GM19467 (cell line): ENCODE measurements around the gene SH3BP4.

Source experiments
- ATAC-seq: cut with Tn5 transposase; IDR thresholded peaks from one replicate; pipeline ENCODE4 v1.9.1; 2021; ENCODE audit warnings: mild to moderate bottlenecking, moderate library complexity; ENCODE audit not compliant: unreplicated experiment

The SH3BP4 gene

DNA sequence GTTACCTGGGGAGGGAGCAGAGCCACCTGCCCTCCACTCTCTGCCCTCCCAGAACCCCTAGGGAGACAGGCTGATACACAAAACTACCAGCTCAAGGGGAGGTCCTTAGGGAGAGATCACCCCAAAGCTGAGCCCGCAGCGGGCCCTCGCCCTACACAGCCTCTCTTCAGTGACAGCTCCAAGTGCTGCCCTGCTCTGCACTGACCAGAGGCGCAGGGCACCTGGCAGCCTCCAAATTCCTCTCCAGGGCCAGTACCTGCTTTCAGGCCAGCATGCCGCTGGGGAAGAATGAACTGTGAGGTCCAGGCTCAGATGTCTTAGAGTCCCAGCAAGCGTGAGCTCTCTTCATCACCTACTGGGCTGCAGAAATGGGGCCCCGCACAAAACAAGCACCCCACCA lies 11.3 kb upstream of the SH3BP4 start:
- no peak for ATAC-seq

DNA sequence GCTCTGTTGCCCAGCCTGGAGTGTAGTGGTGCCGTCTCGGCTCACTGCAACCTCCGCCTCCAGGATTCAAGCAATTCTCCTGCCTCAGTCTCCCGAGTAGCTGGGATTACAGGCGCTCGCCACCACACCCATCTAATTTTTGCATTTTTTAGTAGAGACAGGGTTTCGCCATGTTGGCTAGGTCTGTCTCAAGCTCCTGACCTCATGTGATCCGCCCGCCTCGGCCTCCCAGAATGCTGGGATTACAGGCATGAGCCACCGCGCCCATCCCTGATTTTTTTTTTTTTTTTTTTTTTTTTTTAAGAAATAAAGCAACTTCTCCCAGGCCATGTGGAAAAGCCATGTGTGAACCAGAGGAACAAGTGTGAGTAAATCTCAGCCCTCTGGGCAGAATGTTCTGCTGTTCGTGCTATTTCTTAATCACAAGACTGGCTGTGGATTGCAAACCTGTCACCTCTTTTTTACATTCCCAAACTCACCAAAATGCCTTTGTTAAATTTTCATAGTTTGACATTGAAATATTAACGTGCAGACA lies 6.4 kb upstream of the SH3BP4 start:
- no peak for ATAC-seq

DNA sequence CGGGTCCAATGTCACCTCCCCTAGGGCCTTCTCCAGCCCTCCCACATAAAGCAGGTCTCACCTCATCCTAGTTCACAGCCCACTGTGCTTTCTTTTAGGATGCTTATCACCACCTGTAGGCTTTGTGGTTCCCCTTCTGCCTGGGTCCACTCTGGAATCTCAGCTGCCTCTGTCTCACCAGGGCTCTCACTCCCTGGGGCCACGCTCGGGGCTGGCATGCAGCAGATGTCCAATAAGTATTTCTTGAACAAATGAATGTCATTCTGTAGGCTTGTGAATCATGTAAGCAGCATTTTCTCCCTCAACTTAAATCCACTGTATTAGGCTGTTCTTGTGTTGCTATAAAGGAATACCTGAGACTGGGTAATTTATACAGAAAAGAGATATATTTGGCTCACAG lies 4.3 kb upstream of the SH3BP4 start:
- ATAC-seq, result no peak

DNA sequence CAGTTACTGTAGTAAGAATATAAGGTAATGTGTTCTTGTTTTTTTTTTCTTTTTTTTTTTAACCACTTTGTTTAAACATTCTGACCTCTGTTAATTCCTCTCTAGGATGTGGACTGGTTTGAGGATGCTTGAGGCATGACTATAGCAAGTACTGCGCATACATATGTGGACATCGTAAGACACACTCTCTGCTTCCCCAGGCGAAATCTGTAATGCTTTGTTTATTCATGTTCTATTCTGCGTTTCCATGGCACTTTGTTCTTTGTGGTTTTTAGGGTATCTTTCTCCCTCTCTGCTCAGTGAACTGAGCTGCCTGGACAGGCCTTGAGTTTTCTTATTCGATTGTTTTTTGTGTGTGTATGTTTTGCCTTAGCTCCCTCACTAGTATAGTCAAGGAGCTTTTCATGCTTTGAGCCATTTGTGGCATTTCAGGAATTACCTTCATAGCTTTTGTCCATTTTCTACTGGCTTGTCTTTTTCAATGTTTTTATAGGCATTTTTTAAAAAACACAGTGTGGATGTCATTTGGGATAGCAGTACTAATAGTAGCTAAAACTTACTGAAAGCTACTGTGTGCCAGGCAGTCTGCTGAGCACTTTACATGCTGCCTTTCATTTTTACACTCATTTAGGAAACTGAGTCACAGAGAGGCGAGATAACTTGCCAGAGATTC lies 1.9 kb upstream of the SH3BP4 start:
- no peak for ATAC-seq

DNA sequence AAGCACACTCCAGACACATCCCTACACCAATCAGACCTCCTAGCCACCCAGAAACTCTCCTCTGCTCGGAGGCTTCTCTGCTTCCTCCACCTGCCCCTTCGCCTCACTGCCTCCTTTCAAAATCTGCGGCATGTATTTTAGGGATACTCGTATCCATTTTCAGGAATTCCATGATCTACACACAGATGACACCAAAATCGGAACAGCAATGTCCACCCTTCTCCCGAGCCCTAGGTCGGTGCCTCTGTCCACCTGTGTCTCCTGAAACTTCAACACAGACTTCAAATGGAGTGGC lies 1.4 kb upstream of the SH3BP4 start:
- no peak for ATAC-seq

DNA sequence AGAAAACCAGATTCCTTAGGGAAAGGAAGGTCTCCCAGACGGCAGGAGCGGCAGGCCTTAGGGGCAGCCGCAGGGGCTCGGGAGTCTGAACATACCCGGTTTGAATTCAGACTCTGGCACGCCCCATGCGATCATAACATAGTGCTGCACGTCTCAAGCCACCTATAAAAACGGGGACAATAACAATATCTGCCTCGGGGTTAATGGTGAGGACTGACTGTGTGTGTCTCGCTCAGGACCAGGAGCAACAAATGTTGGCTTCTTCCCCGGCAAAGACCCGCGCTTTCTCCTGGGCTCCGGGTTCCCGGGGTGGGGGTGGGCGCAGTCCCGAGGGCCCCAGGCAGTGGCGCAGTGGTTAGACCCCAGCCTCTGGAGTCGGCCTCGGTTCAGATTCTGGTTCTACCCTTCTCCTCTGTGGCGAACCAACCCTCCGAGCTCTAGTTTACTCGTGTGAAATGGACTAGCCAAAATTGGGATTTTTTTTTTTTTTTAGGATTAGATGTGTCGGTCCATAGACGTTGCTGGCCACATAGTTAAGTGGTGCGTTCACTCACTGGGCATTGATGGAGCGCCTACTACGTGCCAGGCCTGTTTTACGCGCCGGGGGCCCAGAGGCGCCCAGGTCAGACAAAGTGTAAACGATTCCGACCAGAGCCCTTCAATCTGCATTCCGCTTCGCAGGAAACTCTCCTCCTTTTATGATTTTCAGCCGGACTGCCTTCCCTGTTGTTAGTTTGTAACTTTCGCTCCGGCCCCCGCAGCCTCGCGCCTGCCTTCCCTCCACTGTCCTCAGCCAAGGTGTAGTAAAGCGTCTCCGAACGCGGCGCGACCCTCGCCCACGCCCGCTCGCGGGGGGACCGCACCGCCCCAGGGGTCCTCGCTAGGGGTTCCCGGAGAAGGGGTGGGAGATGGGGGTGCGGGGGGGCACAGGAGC lies 820 bp upstream of the SH3BP4 start:
- no peak for ATAC-seq

DNA sequence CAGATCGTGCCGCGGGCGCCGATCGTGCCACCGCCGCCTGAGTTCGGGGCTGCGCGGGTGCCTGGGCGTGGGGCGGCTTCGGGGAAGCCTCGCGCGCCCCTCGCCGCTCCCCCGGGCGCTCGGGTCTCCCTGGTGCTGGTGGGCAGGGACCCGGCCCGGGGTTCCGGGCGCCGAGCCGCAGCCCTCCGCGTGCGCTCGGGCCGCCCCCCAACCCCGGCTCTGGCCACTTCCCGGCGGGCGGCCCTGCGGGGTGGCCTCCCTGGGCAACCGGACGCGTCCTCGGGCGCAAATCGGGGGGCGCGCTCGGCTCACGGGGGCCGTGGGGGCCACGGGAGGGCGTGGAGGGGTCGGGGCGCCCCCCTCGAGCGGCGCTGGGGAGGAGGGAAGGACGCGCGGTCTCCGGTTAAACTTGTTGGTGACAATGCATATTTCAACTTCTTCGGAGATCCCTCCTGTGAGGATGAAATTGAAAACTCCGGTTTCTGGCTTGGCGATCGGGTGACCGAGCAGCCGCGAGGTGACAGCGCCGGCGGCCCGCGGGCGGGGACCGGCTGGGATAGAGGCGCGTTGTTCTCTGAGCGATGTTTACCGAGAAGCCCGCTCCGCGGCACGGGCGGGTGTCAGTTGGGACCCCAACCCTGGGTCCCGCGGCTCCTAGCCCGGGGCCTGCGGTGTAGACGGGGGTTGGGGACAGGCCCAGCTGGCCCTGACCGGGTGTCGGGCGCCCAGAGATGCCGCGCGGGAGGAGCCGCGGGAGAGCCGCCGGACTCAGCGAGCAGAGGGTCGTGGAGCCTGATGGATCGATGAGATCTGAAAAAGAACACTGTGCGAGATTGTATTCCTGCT lies 676 bp downstream of the SH3BP4 start:
- no peak for ATAC-seq

DNA sequence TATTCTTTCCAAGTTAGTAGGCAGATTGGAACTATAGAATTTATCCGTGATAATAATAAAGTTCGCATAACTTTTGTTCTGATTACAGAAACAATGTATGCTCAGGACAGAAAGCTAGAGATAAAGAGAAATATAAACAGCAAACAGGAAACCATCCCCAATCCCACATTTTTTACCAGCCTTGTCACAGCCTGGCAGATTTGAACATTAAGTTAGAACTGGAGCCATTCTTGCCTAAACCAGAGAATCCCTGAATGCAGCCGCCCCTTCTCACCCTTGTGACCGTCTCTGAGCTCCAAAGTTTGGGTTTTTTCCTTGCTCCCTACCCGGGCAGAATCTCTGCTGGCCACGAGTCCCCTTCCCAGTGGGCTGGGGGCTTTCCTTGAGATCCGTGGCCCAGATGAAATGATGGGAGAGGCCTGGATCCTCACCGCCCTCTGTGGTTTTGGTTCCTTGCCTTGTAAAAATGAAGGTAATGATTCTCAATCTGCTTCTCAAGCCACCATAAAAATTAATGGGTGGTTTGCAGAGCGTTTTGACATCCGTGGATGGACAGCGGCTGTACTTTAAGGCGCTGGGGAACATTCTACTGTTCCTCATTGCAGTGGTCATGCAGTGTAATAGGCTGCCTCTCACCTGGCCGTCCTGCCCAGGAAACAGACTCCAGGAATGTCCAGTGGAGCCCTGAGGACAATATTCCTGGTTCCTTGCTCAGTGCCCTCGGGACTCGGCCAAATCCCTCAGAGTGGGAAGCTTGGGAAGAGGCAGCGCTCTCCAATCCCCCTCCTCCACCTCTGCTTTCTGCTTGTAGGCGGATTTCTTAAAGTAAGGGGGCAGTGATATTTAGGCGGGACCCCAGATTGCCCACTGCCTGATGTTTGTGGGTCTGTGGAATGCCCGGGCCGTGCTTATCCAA lies 1.6 kb downstream of the SH3BP4 start:
- ATAC-seq, result no peak

DNA sequence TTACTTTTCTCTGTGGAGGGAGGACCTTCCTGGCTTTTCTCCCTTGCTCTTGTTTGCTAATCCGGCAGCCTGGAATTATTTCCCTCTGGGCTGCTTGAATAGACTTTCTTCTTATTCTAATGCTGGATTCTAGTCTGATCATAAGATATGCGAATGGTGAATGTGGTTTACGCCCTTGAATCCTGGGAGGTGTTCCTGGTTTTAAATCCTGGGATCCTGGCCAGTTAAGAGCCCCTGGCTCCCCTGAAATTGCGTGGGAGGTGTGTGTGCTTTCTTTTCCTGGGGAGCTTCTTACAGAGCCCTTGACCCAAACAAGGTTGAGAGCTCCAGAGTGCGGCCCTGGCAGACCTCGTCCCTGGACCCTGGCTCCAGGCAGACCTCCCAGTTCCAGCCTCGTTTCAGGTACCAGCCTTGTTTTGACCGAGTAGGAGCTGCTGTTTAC lies 2.8 kb downstream of the SH3BP4 start:
- ATAC-seq, result no peak

DNA sequence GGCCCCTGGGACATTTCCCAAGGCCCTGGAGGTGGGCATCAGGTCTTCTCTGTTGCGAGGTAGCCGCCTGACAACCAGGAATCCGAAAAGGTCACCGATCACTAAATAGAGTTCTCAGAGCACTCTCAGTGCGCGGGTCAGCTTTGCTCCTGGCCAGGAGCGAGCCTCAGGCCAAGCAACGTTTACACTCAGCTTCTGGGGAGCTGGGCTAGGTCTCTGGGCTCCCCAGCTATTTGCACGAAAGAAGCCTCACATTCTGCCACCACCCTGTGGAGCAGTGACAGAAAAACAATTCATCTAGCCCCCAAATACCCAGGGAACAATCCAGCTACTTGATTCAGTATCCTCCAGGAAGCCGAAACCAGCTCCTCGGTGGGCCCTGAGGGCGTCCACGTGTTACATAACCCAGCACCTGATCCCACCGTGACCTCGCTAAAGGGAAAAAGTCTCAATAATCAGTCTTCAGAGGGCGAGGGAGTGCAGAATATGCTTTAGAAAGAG lies 3.3 kb downstream of the SH3BP4 start:
- no peak for ATAC-seq

DNA sequence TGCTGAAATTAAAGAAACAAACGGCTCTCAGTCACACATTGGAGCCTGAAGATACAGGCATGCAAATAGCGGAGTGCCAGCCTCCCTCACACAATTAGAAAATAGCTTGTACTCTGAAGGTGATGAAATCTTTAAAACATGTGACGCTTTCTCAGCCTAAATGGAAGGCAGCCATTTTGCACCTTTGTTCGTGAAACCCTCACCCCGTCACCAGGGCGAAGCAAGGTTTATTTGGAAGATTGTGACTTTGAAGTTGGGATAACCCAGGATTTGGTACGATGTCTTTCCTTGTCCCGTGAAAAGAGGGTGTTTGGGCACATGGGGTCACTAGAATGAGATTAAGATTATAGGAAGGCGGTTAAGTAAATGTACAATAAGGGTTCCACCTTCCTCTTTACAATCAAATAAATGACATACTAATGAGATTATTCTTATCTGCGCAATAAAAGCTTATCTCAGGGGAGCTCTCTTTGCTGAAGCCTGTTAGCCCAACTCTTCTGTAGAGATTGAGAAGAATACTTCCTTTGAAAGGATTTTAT lies 4.2 kb downstream of the SH3BP4 start:
- ATAC-seq, result no peak

DNA sequence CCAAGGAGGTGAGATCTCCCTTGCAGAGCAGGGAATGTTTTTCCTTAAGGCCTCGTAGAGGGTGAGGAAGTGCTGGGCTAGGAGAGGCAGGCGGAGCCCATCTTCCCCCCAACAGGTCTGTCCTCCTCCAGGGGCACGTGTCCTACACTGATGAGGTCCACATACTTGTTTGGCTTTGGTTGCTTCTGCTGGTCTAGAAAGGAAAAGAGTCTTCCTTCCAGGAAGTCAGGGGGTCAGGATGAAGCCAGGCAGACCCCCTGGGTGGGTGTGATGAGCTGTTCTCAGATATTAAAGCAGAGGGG lies 6.0 kb downstream of the SH3BP4 start:
- ATAC-seq, result no peak

DNA sequence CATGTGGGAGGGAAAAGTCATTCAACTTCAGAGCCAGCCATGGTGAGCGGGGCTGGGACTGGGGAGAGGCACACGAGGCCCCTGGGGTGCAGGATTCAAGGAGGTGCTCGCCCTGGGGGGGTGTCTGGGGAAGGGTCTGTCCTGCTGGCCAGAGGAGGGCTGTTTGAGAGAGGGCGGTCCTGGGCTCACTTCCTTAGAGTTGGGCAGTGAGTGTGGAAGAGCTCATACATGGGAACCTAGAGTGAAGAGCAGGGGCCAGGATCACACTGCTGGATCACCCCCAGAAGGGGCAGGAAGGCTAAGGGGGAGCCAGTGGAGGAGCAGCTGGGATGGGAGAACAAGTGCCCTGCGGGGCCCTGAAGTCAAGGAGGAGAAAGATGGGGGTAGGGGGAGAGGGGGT lies 6.5 kb downstream of the SH3BP4 start:
- no peak for ATAC-seq

DNA sequence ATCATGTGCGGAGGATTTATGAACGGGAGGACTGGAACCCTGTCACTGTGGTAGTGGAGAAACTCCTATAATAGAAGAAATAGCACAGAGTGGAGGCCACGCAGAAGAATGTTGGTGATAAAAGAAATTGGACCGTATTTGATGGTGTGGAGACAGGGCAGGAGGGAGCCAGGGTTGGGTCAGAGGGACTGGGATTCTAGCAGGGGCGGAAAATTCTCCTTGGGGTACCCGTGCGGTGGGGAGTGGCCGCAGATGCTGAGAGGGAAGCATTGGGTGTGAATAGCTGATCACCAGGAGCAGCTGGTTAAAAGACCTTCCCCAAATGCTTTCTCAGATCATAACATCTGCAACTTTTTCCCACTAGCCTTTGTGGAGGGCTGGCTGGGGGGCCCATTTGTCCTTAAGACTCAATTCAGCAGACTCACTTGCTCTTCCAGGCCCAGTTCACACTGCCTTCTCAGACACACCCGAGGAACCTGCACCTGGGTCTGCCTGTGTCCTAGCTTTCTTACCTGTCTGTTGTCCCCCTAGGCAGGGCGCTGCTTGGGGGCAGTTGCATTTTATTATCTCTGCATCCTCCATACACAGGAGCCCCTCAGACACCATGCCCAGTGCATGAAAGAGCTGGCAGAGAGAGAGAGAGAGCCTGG lies 7.1 kb downstream of the SH3BP4 start:
- no peak for ATAC-seq

DNA sequence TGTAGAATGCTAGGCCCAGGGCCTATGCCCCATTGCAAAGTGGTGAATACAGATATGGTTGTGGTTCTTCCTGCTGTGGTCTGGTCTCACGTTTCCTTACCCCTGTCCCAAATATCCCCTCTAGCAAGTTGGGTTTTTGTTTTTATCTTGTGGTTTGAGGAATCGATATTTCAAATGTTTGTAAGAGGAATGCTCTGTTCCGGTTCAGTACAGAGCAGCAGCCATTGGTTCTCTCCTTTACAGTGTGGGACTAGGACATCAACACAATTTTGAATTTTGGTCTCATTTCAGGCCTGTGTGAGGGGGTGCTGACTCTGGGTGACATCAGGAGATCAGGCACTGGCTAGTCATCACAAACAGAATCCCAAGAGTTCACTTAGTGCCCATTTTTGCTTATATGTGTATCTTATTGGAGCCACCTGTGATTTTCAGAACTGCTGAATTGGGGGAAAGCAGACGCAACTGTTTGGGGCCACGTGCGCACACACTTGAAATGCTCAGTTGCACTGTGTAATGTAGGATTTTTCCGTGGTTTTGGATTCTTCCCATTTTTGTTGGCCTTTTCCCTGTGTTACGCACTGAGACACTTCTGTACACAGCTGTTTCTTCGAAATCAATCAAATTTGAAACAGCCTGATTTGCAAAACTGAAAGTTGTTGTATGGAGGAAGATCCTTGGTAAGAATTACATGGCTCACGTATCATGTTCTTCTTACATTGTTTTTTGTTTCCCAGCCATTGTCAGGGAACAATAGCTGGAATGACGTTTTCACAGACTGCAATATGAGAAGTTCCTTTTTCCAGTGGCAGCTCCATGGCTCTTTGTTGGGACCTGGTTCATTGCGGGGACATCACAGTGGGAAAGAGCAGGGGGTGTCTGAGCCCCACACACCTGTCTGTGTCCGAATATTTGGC lies 8.6 kb downstream of the SH3BP4 start:
- ATAC-seq, result no peak

DNA sequence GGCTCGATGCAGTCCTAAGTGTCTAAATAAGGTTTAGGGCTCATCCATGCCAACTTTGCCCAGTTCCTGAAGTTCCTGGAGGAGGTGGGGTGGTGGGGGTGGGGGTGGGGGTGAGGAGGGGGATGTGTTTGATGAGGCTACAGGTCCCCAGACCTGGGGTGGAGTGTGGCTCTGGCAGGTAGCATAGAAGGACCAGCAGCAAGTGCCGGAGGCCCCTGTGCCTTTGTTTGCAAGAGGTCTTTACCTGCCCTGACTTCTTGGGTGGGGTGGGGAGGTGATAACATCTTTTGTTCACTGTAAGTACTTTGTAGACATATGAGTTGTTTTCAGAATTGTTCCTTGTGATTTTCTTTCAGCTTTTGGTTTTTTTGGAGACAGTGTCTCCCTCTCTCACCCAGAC lies 10.0 kb downstream of the SH3BP4 start:
- no peak for ATAC-seq

DNA sequence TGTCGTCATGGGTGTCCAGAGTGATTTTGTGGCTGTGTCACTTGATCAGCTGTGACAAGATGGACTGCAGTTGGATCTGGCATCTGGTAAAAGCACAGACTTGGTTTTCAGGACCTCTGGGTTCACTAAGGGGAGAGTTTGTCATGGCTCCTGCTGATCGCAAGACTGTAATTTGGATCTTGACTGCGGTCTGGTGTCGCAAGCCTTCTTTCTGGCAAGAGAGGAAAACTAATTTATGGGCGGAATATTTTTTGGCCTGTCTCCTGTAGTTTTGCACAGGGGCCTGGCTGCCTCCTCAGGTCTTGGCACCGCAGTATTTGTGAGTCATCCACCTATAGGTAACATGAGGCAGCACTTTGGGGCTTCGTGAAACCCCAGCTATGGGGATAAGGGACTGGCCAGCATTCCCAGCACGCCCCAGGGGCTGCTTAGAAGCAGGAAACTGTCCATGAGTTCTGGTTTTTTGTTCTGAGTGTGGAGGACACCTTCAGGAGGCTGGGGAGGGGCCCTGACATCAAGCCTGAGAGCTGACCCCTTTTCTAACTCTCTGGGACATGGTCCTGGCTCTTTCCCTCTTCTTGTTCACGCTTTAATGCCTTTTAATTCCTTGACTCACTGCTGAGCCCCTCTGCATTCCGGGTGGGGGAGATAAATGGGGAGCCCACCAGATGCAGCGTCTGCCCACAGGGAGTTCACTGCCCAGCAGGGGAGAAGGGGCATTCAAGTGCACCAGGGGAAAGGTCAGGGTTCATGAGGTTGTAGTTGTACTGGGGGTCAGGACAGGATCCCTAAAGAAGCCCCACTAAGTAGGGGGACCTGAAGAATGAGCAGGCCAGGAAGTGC lies 12.2 kb downstream of the SH3BP4 start:
- ATAC-seq, result no peak
